ENCODE measurements around the gene IFIT1B.

IFIT1B gene

DNA sequence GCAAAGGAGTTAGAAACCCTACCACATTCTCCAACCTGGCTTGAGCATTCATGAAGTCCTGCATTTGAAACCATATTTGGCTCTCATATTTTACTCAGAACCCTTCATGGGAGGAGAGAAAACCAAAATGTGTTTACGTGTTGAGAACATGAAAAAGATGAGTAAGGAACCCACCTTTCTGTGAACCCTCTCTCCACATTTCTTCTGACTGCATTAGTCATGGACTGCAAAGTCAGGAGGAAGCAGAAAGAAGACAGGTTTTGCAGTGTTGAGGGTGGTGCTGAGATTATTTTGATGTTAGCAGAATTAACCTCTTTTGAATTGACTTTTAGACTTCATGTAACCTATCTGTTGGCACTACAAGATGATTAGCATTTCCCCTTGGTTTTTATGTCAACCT, 4.9 kb downstream of the IFIT1B start (continued):
- TF ChIP-seq MYNN (tag by site-specific recombination; IDR thresholded peaks at IDR 0.05; ENCODE audit: borderline replicate concordance) (no peak), SCRT2 (tag by site-specific recombination; IDR thresholded peaks at IDR 0.05) (no peak), HOXC10 (CRISPR knock-in tag; IDR thresholded peaks at IDR 0.05) (no peak), TCF7L2 (IDR thresholded peaks at IDR 0.05; ENCODE audit: borderline replicate concordance, low read depth, low read length) (no peak)
- TF ChIP-seq, protein P1, sequence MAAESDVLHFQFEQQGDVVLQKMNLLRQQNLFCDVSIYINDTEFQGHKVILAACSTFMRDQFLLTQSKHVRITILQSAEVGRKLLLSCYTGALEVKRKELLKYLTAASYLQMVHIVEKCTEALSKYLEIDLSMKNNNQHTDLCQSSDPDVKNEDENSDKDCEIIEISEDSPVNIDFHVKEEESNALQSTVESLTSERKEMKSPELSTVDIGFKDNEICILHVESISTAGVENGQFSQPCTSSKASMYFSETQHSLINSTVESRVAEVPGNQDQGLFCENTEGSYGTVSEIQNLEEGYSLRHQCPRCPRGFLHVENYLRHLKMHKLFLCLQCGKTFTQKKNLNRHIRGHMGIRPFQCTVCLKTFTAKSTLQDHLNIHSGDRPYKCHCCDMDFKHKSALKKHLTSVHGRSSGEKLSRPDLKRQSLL (tag by site-specific recombination; IDR thresholded peaks at IDR 0.05), result no peak

DNA sequence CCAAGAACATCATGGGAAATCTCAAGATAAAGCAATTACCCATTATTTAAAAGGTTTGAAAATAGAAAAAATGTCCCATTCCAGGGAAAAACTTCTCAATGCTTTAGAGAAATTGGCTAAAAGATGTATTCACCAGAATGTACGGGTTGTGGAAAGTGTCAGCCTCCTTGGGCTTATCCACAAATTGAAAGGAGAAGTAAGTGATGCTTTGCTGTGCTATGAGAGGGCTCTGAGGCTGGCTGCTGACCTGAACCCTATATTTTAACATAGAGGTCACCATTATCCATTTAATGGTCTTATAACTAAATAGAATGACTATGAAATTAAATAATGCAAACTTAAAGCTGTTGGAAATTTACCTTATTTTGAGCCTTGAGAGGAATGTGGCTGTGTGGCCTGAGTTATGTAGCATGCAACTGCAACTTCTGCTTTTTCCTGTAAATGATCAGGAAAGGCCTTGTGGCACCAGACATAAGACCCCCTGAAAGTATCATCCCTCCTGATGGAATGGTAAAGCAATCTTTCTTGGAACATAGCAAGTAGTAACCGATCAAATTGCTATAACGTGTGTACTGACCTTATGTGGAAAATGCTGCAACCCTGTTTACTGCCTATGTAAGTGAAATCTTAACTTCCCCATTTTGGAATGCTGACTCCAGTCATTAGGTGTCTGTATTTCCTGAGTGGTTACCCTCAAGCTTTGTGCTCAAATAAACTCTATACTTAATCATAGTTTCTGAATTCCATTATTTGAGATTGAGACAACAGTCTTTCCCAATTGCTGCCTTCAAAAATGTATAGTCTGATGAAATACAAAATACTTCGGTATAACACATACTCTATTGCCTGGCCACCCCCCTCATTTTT, 6.9 kb downstream of the IFIT1B start:
- Histone ChIP-seq H3K4me3 (ENCODE audit: low read depth, low read length) (no peak overlapping the region), H3K4me1 (ENCODE audit: control insufficient read depth, insufficient read depth, low read length) (no peaks in the 10 kb centered on the region), H3K9me3 (ENCODE audit: control insufficient read depth, insufficient read depth, low read depth, low read length) (no peaks in the 10 kb centered on the region), H3K36me3 (ENCODE audit: control insufficient read depth in 2 of 2, insufficient read depth in 1 of 2, low read length in 2 of 2) (no peaks in the 10 kb centered on the region), H3K27ac (ENCODE audit: extremely low read depth, low read depth, low read length) (no peak overlapping the region)
- CTCF ChIA-PET, result interaction anchor here (0.5 to 0.9 kb wide), 3 partner anchors 11 to 450 kb away, joined by 3 to 4 read pairs (median 3); no protein-coding TSS in a partner anchor
- POLR2A ChIA-PET, result no interaction called here
- no peak for TF ChIP-seq KLF9 (tag by site-specific recombination; IDR thresholded peaks at IDR 0.05; ENCODE audit: low read depth)
- no peak for TF ChIP-seq ZNF248 (tag by site-specific recombination; IDR thresholded peaks at IDR 0.05)
- TF ChIP-seq GFI1B (tag by site-specific recombination; IDR thresholded peaks at IDR 0.05), result no peak
- no peak for TF ChIP-seq ZNF514 (tag by site-specific recombination; IDR thresholded peaks at IDR 0.05)
- TF ChIP-seq YY1 (tag by site-specific recombination; IDR thresholded peaks at IDR 0.05), result no peak
- TF ChIP-seq ZNF654 (tag by site-specific recombination; IDR thresholded peaks at IDR 0.05; ENCODE audit: low read depth), result no peak

DNA sequence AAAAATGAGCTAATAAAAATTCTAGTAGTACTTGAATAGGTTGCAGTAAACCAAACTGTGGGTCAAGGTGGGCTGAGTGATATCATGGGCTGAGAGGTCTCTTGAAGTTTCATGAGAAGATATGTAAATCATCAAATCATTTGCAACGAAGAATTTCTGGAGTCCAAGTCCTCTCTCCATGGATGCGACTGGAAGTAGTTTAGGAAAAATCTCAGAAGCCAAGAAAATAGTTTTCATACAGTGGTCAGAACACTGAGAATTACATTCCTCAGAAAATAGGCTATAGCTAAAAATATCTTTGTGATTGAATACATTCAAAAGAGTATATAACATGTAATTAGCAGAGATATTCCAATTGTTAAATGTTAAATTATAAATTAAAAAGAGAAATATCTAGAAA, 10.9 kb downstream of the IFIT1B start:
- ChIA-PET POLR2A (no interaction called here), CTCF (interaction anchor here (0.6 to 2.3 kb wide), 8 partner anchors 19 to 1505 kb away, joined by 3 to 8 read pairs (median 4); partner anchors contain the start of genes HTR7 and LIPA)
- H3K9me3 ChIP-seq (ENCODE audit: control insufficient read depth, insufficient read depth, low read depth, low read length), result no peaks in the 10 kb centered on the region
- no peak overlapping the region for H3K4me3 ChIP-seq (ENCODE audit: low read depth, low read length)
- TF ChIP-seq ZNF48 (tag by site-specific recombination; IDR thresholded peaks at IDR 0.05) (no peak), ZNF677 (tag by site-specific recombination; IDR thresholded peaks at IDR 0.05) (no peak), ZNF610 (tag by site-specific recombination; IDR thresholded peaks at IDR 0.05; ENCODE audit: borderline replicate concordance) (no peak), ZNF302 (tag by site-specific recombination; IDR thresholded peaks at IDR 0.05; ENCODE audit: low read depth) (no peak), ZNF184 (tag by site-specific recombination; IDR thresholded peaks at IDR 0.05) (no peak), ZSCAN30 (tag by site-specific recombination; IDR thresholded peaks at IDR 0.05) (no peak), ZNF37A (tag by site-specific recombination; IDR thresholded peaks at IDR 0.05) (no peak), ZNF416 (tag by site-specific recombination; IDR thresholded peaks at IDR 0.05) (no peak), ZNF292 (tag by site-specific recombination; IDR thresholded peaks at IDR 0.05; ENCODE audit: borderline replicate concordance, low read depth) (no peak), ZNF837 (tag by site-specific recombination; IDR thresholded peaks at IDR 0.05) (no peak)
- TF ChIP-seq, protein P2, sequence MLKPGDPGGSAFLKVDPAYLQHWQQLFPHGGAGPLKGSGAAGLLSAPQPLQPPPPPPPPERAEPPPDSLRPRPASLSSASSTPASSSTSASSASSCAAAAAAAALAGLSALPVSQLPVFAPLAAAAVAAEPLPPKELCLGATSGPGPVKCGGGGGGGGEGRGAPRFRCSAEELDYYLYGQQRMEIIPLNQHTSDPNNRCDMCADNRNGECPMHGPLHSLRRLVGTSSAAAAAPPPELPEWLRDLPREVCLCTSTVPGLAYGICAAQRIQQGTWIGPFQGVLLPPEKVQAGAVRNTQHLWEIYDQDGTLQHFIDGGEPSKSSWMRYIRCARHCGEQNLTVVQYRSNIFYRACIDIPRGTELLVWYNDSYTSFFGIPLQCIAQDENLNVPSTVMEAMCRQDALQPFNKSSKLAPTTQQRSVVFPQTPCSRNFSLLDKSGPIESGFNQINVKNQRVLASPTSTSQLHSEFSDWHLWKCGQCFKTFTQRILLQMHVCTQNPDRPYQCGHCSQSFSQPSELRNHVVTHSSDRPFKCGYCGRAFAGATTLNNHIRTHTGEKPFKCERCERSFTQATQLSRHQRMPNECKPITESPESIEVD (tag by site-specific recombination; IDR thresholded peaks at IDR 0.05), result no peak
- TF ChIP-seq, protein P3, sequence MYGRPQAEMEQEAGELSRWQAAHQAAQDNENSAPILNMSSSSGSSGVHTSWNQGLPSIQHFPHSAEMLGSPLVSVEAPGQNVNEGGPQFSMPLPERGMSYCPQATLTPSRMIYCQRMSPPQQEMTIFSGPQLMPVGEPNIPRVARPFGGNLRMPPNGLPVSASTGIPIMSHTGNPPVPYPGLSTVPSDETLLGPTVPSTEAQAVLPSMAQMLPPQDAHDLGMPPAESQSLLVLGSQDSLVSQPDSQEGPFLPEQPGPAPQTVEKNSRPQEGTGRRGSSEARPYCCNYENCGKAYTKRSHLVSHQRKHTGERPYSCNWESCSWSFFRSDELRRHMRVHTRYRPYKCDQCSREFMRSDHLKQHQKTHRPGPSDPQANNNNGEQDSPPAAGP (tag by site-specific recombination; IDR thresholded peaks at IDR 0.05), result no peak
- TF ChIP-seq, protein P1 (tag by site-specific recombination; IDR thresholded peaks at IDR 0.05), result no peak
- H3K4me1 ChIP-seq (ENCODE audit: control insufficient read depth, insufficient read depth, low read length), result 0 out of 2 replicates have a peak, but pooled peaks cover 4% of the 10 kb centered on the region
- H3K36me3 ChIP-seq (ENCODE audit: control insufficient read depth in 2 of 2, insufficient read depth in 1 of 2, low read length in 2 of 2), result no peaks in the 10 kb centered on the region
- no peak overlapping the region for H3K27ac ChIP-seq (ENCODE audit: extremely low read depth, low read depth, low read length)
